ENCODE data around the gene NKAPL. TPM values are rescaled to one million over a fixed set of nuclear protein-coding genes. Genes with fewer than 3 reads are reported as not detected.
A peak's percentile ranks its signal among the peaks of the same experiment; 100 is the strongest.

The NKAPL gene
- total and polyA plus RNA-seq, 3 donors from 2014 or later: 19.1 to 30.1 (median 27.2) TPM

DNA sequence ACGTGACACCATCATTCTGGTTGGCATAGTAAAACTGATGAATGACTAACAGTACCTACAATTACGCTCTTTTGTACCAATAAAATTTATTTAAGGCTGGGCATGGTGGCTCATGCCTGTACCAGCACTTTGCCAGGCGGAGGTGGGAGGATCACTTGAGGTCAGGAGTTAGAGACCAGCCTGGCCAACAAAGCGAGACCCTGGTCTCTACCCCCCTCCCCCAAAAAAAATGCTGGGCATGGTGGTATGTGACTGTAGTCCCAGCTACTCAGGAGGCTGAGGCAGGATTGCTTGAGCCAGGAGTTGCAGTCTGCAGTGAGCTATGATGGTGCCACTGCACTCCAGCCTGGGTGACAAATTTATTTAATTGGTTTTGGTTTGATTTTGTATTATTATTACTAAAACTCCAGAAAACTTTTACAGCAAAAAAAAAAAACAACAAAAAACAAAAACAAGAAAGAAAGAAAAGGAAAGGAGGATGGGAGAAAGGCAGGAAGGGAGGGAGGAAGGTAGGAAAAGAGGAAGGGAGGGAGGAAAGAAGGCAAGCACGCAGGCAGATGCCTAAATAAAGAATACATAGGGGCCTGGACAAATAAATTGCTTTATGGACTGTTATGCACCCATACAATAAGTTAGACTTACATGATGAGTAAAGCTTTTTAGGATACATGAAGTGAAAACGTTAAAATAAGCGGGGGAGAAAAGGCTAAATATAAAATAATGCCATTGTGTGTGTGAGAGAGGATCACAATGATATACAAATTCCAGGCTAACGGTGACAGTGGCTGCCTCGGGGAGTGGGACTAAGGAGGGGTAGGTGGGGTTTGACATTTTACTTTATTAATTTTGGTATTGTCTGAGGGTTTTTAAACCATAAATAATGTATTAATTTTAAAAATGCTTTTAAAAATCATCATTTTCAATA, 34.7 kb upstream of the NKAPL start:
- WGBS, 2 donors: 49 to 50% methylated on average over 9 of the region's 9 CpGs
- Histone ChIP-seq H3K27ac (peak overlapping the region; percentile 79 to 87), H3K27me3 (no peaks in the 10 kb centered on the region), H3K9me3 (no peaks in the 10 kb centered on the region), H3K36me3 (ENCODE audit: low read depth, missing control alignments) (no peaks in the 10 kb centered on the region), H3K4me1 (no peaks in the 10 kb centered on the region), H3K4me3 (peak overlapping the region; percentile 74 to 92)
- intact Hi-C loops (cut with DNase I; ENCODE audit: low total_unique reads): no loop called here
- DNase-seq: no peak
- TF ChIP-seq, protein P1, sequence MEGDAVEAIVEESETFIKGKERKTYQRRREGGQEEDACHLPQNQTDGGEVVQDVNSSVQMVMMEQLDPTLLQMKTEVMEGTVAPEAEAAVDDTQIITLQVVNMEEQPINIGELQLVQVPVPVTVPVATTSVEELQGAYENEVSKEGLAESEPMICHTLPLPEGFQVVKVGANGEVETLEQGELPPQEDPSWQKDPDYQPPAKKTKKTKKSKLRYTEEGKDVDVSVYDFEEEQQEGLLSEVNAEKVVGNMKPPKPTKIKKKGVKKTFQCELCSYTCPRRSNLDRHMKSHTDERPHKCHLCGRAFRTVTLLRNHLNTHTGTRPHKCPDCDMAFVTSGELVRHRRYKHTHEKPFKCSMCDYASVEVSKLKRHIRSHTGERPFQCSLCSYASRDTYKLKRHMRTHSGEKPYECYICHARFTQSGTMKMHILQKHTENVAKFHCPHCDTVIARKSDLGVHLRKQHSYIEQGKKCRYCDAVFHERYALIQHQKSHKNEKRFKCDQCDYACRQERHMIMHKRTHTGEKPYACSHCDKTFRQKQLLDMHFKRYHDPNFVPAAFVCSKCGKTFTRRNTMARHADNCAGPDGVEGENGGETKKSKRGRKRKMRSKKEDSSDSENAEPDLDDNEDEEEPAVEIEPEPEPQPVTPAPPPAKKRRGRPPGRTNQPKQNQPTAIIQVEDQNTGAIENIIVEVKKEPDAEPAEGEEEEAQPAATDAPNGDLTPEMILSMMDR (IDR thresholded peaks at IDR 0.05): no peak
- no peak for TF ChIP-seq POLR2A (IDR thresholded peaks at IDR 0.05)

DNA sequence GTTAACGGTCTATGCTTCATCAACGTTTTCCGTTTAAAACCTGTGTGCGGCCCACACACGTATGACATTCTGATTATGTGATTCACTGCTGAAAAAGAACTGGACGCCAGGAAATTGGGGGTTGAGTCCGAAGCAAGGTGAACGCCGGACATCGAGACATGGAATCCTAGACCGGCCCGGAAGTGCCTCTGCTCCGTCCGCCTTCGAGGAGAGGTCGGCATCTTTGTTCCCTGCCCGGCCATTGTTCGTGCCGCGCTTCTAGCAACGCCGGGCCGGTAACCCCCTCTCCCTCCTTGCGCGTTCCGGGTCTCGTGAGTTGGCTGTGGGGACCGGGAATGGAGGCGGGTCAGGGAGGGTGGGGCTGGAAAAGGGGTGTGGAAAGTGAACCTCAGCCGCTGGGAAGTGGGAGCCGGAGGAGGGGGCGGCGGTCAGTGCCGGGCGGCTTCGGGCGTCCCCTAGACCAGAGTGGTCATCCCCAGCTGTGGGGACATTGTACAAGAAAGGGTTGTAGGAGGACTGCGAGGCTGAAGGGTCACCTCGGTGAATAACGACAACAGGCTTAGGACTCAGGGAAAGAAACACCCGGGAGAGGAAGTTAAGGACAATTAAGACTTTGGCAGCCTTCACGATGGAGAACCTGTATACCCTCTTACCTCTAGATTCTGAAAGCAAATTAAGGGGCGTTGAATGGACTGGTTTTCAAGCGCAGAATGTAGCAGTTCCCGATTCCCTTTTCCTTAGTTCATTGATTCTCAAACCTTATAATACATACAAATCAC, 33.9 kb upstream of the NKAPL start, which contains the start of gene ZSCAN9:
Gene ZSCAN9, plus strand, starts transcription at position 220 of the 779 bp plus-strand sequence. CDS start 1,810 bp downstream, outside the sequence.
- no peaks in the 10 kb centered on the region for H3K9me3 ChIP-seq
- no peak for TF ChIP-seq POLR2A (IDR thresholded peaks at IDR 0.05)
- TF ChIP-seq, protein P1 (IDR thresholded peaks at IDR 0.05): no peak
- peak; percentile 92 for DNase-seq
- H3K36me3 ChIP-seq (ENCODE audit: low read depth, missing control alignments): no peaks in the 10 kb centered on the region
- H3K4me1 ChIP-seq: no peaks in the 10 kb centered on the region
- intact Hi-C loops (cut with DNase I; ENCODE audit: low total_unique reads): no loop called here
- WGBS, 2 donors: 0 to 1% methylated on average over 34 to 45 of the region's 45 CpGs
- no peaks in the 10 kb centered on the region for H3K27me3 ChIP-seq
- H3K27ac ChIP-seq: peak within 1 kb of the TSS; percentile 79 to 87
- H3K4me3 ChIP-seq: peak within 1 kb of the TSS; percentile 74 to 92

DNA sequence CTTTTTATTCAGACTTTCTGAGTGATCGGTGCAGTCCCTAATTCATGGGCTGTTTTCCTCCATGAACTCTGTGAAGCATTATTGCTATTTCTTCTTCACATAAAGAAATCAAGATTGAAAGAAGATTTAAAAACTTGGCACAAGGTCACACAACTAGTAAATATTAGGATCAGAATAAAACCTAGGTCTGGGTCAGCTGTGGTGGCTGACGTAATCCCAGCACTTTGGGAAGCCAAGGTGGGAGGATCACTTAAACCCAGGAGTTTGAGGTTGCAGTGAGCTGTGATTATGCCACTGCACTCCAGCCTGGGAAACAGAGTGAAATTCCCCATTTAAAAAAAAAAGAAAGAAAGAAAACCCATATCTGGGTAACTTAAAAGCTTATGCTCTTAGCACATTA, 32.6 kb upstream of the NKAPL start:
- no peak for DNase-seq
- TF ChIP-seq, protein P1 (IDR thresholded peaks at IDR 0.05): no peak
- no peak for TF ChIP-seq POLR2A (IDR thresholded peaks at IDR 0.05)
- Histone ChIP-seq H3K27ac (no peak overlapping the region), H3K9me3 (no peaks in the 10 kb centered on the region), H3K27me3 (no peaks in the 10 kb centered on the region), H3K4me1 (no peaks in the 10 kb centered on the region), H3K36me3 (ENCODE audit: low read depth, missing control alignments) (no peaks in the 10 kb centered on the region), H3K4me3 (no peak overlapping the region)
- intact Hi-C loops (cut with DNase I; ENCODE audit: low total_unique reads): no loop called here
- 75 to 84% methylated on average over 2 of the region's 2 CpGs for WGBS, 2 donors

DNA sequence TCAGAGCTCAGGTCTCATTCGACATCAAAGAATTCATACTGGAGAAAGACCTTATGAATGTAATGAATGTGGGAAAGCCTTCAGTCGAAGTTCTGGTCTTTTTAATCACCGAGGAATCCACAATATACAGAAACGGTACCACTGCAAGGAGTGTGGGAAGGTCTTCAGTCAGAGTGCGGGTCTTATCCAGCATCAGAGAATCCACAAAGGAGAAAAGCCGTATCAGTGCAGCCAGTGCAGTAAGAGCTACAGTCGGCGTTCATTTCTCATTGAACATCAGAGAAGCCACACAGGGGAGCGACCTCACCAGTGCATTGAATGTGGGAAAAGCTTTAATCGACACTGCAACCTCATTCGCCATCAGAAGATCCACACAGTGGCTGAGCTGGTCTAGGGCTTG, 26.3 kb upstream of the NKAPL start:
- Histone ChIP-seq H3K9me3 (no peaks in the 10 kb centered on the region), H3K4me1 (no peaks in the 10 kb centered on the region), H3K4me3 (no peak overlapping the region), H3K27ac (no peak overlapping the region), H3K36me3 (ENCODE audit: low read depth, missing control alignments) (no peaks in the 10 kb centered on the region), H3K27me3 (no peaks in the 10 kb centered on the region)
- TF ChIP-seq, protein P1 (IDR thresholded peaks at IDR 0.05): no peak
- no peak for TF ChIP-seq POLR2A (IDR thresholded peaks at IDR 0.05)
- 90 to 97% methylated on average over 11 of the region's 11 CpGs for WGBS, 2 donors
- intact Hi-C loops (cut with DNase I; ENCODE audit: low total_unique reads): no loop called here
- no peak for DNase-seq

Measured in testis (tissue), 3 donors.